K562 (cell line): ENCODE data around the gene GTPBP2. TPM values are rescaled to one million over a fixed set of nuclear protein-coding genes. Genes with fewer than 3 reads are reported as not detected.
A peak's percentile ranks its signal among the peaks of the same experiment; 100 is the strongest.

Experiments
- ATAC-seq: fragments of 200-7000 bp; cut with Tn5 transposase; 3 replicates; pipeline ENCODE4 v1.9.1; 2020; ENCODE audit warnings: moderate library complexity
- BruUV-seq: library from RNA; stranded (reverse); fragments of 400-500 nt; replicated peaks from 2 replicates; lab custom pipeline; 2021; lab: Mats Ljungman, UMichigan
- CTCF ChIA-PET: fragments of 300-600 bp; formaldehyde crosslinking; extraction: SDS; loops from one replicate; lab custom pipeline; 2021; ENCODE audit warnings: low intra/inter-chr PET ratio; lab: Yijun Ruan, JAX
- POLR2A ChIA-PET: fragments of 300-600, 350-650 bp; sonication (Branson Sonifier 250); formaldehyde crosslinking; extraction: SDS; loops from one replicate; lab custom pipeline; 2021; ENCODE audit warnings: antibody characterized with exemption, inconsistent platforms; lab: Yijun Ruan, JAX
- DNase-seq, 4 experiments: peaks; one replicate each; pipeline versions ENCODE4 v3.0.0 to v3.0.0-alpha.2; 2011 to 2018; ENCODE audit warnings: low spot score in 3 of 4, mixed read lengths in 3 of 4; ENCODE audit errors: extremely low read depth in 1 of 4
- FAIRE-seq: peaks from 2 replicates; lab custom pipeline; 2011; peaks lifted over from hg19 to GRCh38; lab: Jason Lieb, UNC
- H2AFZ ChIP-seq: 2 replicates; pipeline ENCODE4 v1.6.0; 2011; ENCODE audit warnings: low read depth, low read length, control low read depth, inconsistent platforms
- H3K27ac ChIP-seq: fragments of 200-600 bp; 3 replicates; pipeline ENCODE4 v1.8.0; 2011; ENCODE audit warnings: low read depth, mild to moderate bottlenecking, control low read depth, inconsistent platforms, low read length, moderate library complexity, mixed read lengths; ENCODE audit errors: extremely low read depth
- H3K27me3 ChIP-seq, 2 experiments: fragments of 300-600 bp in 1 of 2; 2 replicates in 1 of 2; 3 replicates in 1 of 2; pipeline versions ENCODE4 v1.6.0 to v1.8.0; 2011; ENCODE audit warnings: inconsistent platforms in 2 of 2, low read length in 2 of 2, mild to moderate bottlenecking in 1 of 2, mixed read lengths in 1 of 2, moderate library complexity in 1 of 2; ENCODE audit not compliant: control insufficient read depth in 2 of 2, insufficient read depth in 2 of 2
- H3K36me3 ChIP-seq: fragments of 300-600 bp; 3 replicates; pipeline ENCODE4 v1.8.0; 2011; ENCODE audit warnings: mild to moderate bottlenecking, low read length, inconsistent platforms; ENCODE audit not compliant: control insufficient read depth, insufficient read depth
- H3K4me1 ChIP-seq, 2 experiments: fragments of 200-600 bp in 1 of 2; replicated peaks in 1 of 2; 2 replicates in 1 of 2; 3 replicates in 1 of 2; pipeline versions ENCODE4 v1.5.1 to v1.8.0; 2011; ENCODE audit warnings: inconsistent platforms in 2 of 2, low read length in 2 of 2, mild to moderate bottlenecking in 1 of 2, mixed read lengths in 1 of 2, moderate library complexity in 1 of 2; ENCODE audit not compliant: control insufficient read depth in 2 of 2, insufficient read depth in 2 of 2
- H3K4me2 ChIP-seq: 2 replicates; pipeline ENCODE4 v1.6.1; 2011; ENCODE audit warnings: low read length, control low read depth, inconsistent platforms, mixed read lengths; ENCODE audit not compliant: insufficient read depth
- H3K4me3 ChIP-seq: fragments of 200-600 bp; sonication (generic), shearing (Covaris generic); 2 replicates; pipeline ENCODE4 v1.5.1; 2016; ENCODE audit warnings: control low read depth, inconsistent platforms
- H3K79me2 ChIP-seq: fragments of 200-600 bp; 3 replicates; pipeline ENCODE4 v1.8.0; 2011; ENCODE audit warnings: low read length, inconsistent platforms; ENCODE audit not compliant: control insufficient read depth, insufficient read depth
- H3K9ac ChIP-seq, 2 experiments: 2 replicates each; pipeline versions ENCODE4 v1.6.0 to v1.6.1; 2011; ENCODE audit warnings: low read depth in 2 of 2, low read length in 2 of 2, control low read depth in 1 of 2, inconsistent platforms in 1 of 2, mild to moderate bottlenecking in 1 of 2, mixed read lengths in 1 of 2; ENCODE audit not compliant: insufficient read depth in 1 of 2
- H3K9me1 ChIP-seq: one replicate; pipeline ENCODE4 v1.6.0; 2011; ENCODE audit warnings: inconsistent platforms, mild to moderate bottlenecking, low read length, moderate library complexity; ENCODE audit not compliant: control insufficient read depth, insufficient read depth
- H3K9me3 ChIP-seq: replicated peaks from 2 replicates; pipeline ENCODE4 v1.5.1; 2011; ENCODE audit warnings: low read depth, low read length, inconsistent platforms; ENCODE audit not compliant: control insufficient read depth, insufficient read depth
- H4K20me1 ChIP-seq: replicated peaks from 2 replicates; pipeline ENCODE4 v1.6.1; 2011; ENCODE audit warnings: low read length, inconsistent platforms, mixed read lengths; ENCODE audit not compliant: control insufficient read depth, insufficient read depth
- WGBS: fragments of 100-300 bp; shearing (Covaris generic); methylation state at CpG from one replicate; pipeline ENCODE4 v1.1.6; 2016; ENCODE audit warnings: low coverage, mixed read lengths; ENCODE audit not compliant: insufficient coverage; ENCODE audit errors: missing lambda C conversion rate; 5-methylcytosine and 5-hydroxymethylcytosine counted together
- in situ Hi-C: fragments of 300-500 bp; cut with MboI; formaldehyde crosslinking; loops from 4 replicates; pipeline ENCODE4 v1.15.0; 2018; ENCODE audit warnings: inconsistent platforms, mixed read lengths
- intact Hi-C: fragments of 100-400 bp; cut with micrococcal nuclease; formaldehyde crosslinking; loops from 2 replicates; pipeline ENCODE4 v1.14.2; 2022
- polyA plus RNA-seq, 8 experiments: library from polyadenylated mRNA; depleted of rRNA in 4 of 8; stranded (reverse) in 5 of 8; unstranded in 3 of 8; fragments of >200 nt; fragmentation: Nextera tagmentation in 2 of 8; fragmentation: Illumina TruSeq in 1 of 8; extraction: Ambion mirVana in 2 of 8; extraction: Trizol in 1 of 8; gene quantifications; 2 replicates each; pipeline versions ENCODE4 v1.2.1 to v1.2.3, GENCODE V29; 2011 to 2014; ENCODE audit warnings: inconsistent platforms in 1 of 8, missing spikeins in 1 of 8
- total RNA-seq, 7 experiments: library from RNA; depleted of rRNA in 6 of 7; stranded (reverse); fragments of >200 nt in 6 of 7; fragmentation: Illumina TruSeq in 2 of 7; extraction: Trizol in 2 of 7; gene quantifications; 2 replicates each; pipeline versions ENCODE4 v1.2.1 to v1.2.3, GENCODE V29; 2011 to 2021; ENCODE audit warnings: low replicate concordance in 1 of 7
- TF ChIP-seq, protein P1 (sequence below): fragments of 450-650 bp; IDR thresholded peaks from 2 replicates; pipeline ENCODE4 v1.6.1; 2016; ENCODE audit warnings: borderline replicate concordance
- TF ChIP-seq, protein P2 (sequence below): sonication (generic); formaldehyde crosslinking; IDR thresholded peaks from 2 replicates; pipeline ENCODE4 v1.8.1; 2023; ENCODE audit warnings: mild to moderate bottlenecking, missing genetic modification reagents

The GTPBP2 gene
- total and polyA plus RNA-seq, 9 of the 15 experiments (the other 6 are each of a cell fraction or from before 2014, with no cell fraction given) = 48.4 to 196 (median 111) TPM

- peaks cover 54% of the 10 kb centered on the region for H3K36me3 ChIP-seq
- TSS peak; percentile 26 for BruUV-seq
- intact Hi-C loops = no loop called here
These were observed 15.2 kb downstream of the GTPBP2 start for GRCh38 chr6:43613721-43614395.

More at GRCh38 chr6:43613721-43614395, 15.2 kb downstream of the GTPBP2 start:
- Histone ChIP-seq H3K4me3 (no peak overlapping the region), H3K27ac (no peak overlapping the region)
- in situ Hi-C loops = no loop called here
- TF ChIP-seq, protein P1, sequence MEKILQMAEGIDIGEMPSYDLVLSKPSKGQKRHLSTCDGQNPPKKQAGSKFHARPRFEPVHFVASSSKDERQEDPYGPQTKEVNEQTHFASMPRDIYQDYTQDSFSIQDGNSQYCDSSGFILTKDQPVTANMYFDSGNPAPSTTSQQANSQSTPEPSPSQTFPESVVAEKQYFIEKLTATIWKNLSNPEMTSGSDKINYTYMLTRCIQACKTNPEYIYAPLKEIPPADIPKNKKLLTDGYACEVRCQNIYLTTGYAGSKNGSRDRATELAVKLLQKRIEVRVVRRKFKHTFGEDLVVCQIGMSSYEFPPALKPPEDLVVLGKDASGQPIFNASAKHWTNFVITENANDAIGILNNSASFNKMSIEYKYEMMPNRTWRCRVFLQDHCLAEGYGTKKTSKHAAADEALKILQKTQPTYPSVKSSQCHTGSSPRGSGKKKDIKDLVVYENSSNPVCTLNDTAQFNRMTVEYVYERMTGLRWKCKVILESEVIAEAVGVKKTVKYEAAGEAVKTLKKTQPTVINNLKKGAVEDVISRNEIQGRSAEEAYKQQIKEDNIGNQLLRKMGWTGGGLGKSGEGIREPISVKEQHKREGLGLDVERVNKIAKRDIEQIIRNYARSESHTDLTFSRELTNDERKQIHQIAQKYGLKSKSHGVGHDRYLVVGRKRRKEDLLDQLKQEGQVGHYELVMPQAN = no peak
- TF ChIP-seq, protein P2, sequence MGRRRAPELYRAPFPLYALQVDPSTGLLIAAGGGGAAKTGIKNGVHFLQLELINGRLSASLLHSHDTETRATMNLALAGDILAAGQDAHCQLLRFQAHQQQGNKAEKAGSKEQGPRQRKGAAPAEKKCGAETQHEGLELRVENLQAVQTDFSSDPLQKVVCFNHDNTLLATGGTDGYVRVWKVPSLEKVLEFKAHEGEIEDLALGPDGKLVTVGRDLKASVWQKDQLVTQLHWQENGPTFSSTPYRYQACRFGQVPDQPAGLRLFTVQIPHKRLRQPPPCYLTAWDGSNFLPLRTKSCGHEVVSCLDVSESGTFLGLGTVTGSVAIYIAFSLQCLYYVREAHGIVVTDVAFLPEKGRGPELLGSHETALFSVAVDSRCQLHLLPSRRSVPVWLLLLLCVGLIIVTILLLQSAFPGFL = 0 out of 2 replicates have a peak, but pooled peaks have one; percentile 28
- TF ChIP-seq, all 486 proteins: peak for 1
- H3K9ac ChIP-seq = no peak overlapping the region
- ATAC-seq = no peak
- H3K4me1 ChIP-seq = peaks cover 5 to 14% of the 10 kb centered on the region in 2 experiments; a peak in 4 of 5 replicates
- H3K9me1 ChIP-seq = no peaks in the 10 kb centered on the region
- no peak overlapping the region for H2AFZ ChIP-seq
- no peak for DNase-seq
- H3K4me2 ChIP-seq = no peak overlapping the region
- no peaks in the 10 kb centered on the region for H3K79me2 ChIP-seq
- no peak for FAIRE-seq
- no peaks in the 10 kb centered on the region for H3K27me3 ChIP-seq
- H3K9me3 ChIP-seq = no peaks in the 10 kb centered on the region
- H4K20me1 ChIP-seq = no peaks in the 10 kb centered on the region
- ChIA-PET POLR2A (interaction anchor here (0.6 to 8.4 kb wide), 11 partner anchors 8 to 379 kb away, joined by 3 to 135 read pairs (median 4); partner anchors contain the start of gene GTPBP2), CTCF (interaction anchor here (0.8 kb wide), 1 partner anchor 10 kb away, joined by 3 read pairs; no protein-coding TSS in a partner anchor)
- WGBS = 89% methylated on average over 6 of the region's 6 CpGs
